Ramos (cell line): Measurements from ENCODE around the gene GPLD1.

Experiments used
- in situ Hi-C: fragments of 300-500 bp; cut with MboI; formaldehyde crosslinking; loops from one replicate; pipeline ENCODE4 v1.14.3; 2022; ENCODE audit warnings: low sequenced_read_pairs; ENCODE audit not compliant: unreplicated experiment

The GPLD1 gene

GRCh38 chr6:24504287-24504648 is 14.9 kb upstream of the GPLD1 start:
- in situ Hi-C loops, result loop anchor here (25.0 kb wide), 1 partner anchor 883 kb away; no protein-coding TSS in a partner anchor

GRCh38 chr6:24501914-24502313 is 12.5 kb upstream of the GPLD1 start:
- in situ Hi-C loops, result loop anchor here (25.0 kb wide), 1 partner anchor 885 kb away; no protein-coding TSS in a partner anchor

GRCh38 chr6:24501374-24501773 is 12.0 kb upstream of the GPLD1 start:
- in situ Hi-C loops, result loop anchor here (25.0 kb wide), 1 partner anchor 886 kb away; no protein-coding TSS in a partner anchor

GRCh38 chr6:24500683-24501082 is 11.3 kb upstream of the GPLD1 start:
- in situ Hi-C loops, result loop anchor here (25.0 kb wide), 1 partner anchor 887 kb away; no protein-coding TSS in a partner anchor

- in situ Hi-C loops, result no loop called here
Measured at GRCh38 chr6:24497254-24497970, 8.0 kb upstream of the GPLD1 start.

GRCh38 chr6:24494821-24495795 is 5.7 kb upstream of the GPLD1 start, which contains the start of gene ALDH5A1:
Gene ALDH5A1 (plus strand): TSS chr6:24494969. CDS start chr6:24494997, 28 bp downstream.
- in situ Hi-C loops, result no loop called here

- in situ Hi-C loops, result no loop called here
Measured at GRCh38 chr6:24493945-24494820, 4.8 kb upstream of the GPLD1 start.

- in situ Hi-C loops, result no loop called here
Measured at GRCh38 chr6:24492475-24492874, 3.1 kb upstream of the GPLD1 start.

GRCh38 chr6:24490948-24491347 is 1.6 kb upstream of the GPLD1 start:
- in situ Hi-C loops, result no loop called here

GRCh38 chr6:24489881-24490280 is 503 bp upstream of the GPLD1 start:
- in situ Hi-C loops, result no loop called here

- in situ Hi-C loops, result no loop called here
Measured at GRCh38 chr6:24486065-24486464, 3.3 kb downstream of the GPLD1 start.

GRCh38 chr6:24484657-24485323 is 4.6 kb downstream of the GPLD1 start:
- in situ Hi-C loops, result no loop called here

- in situ Hi-C loops, result no loop called here
Measured at GRCh38 chr6:24481449-24481848, 7.9 kb downstream of the GPLD1 start.

GRCh38 chr6:24480705-24481104 is 8.7 kb downstream of the GPLD1 start:
- in situ Hi-C loops, result no loop called here

- in situ Hi-C loops, result no loop called here
Measured at GRCh38 chr6:24478903-24479302, 10.5 kb downstream of the GPLD1 start.

- in situ Hi-C loops, result no loop called here
Measured at GRCh38 chr6:24477070-24477469, 12.3 kb downstream of the GPLD1 start.

GRCh38 chr6:24476631-24477030 is 12.7 kb downstream of the GPLD1 start:
- in situ Hi-C loops, result no loop called here

- in situ Hi-C loops, result no loop called here
Measured at GRCh38 chr6:24472181-24472580, 17.2 kb downstream of the GPLD1 start.

- in situ Hi-C loops, result no loop called here
Measured at GRCh38 chr6:24469811-24470210, 19.6 kb downstream of the GPLD1 start.
